Renal pelvis (tissue), 4 donors: ENCODE data around the gene PSMG3. TPM values are rescaled to one million over a fixed set of nuclear protein-coding genes. Genes with fewer than 3 reads are reported as not detected.
A peak's percentile ranks its signal among the peaks of the same experiment; 100 is the strongest.

ENCODE experiments used
- DNase-seq: peaks from one replicate; pipeline ENCODE4 v3.0.0-alpha.2; 2013
- polyA plus RNA-seq, 3 donors: library from polyadenylated mRNA; unstranded; fragments of 120-200 nt; gene quantifications; one replicate each; pipeline ENCODE4 v1.2.1, GENCODE V29; 2013; ENCODE audit not compliant: insufficient read length in 3 of 3

The PSMG3 gene
- polyA plus RNA-seq, 3 donors: 32.8 to 40.3 (median 34.1) TPM

DNA sequence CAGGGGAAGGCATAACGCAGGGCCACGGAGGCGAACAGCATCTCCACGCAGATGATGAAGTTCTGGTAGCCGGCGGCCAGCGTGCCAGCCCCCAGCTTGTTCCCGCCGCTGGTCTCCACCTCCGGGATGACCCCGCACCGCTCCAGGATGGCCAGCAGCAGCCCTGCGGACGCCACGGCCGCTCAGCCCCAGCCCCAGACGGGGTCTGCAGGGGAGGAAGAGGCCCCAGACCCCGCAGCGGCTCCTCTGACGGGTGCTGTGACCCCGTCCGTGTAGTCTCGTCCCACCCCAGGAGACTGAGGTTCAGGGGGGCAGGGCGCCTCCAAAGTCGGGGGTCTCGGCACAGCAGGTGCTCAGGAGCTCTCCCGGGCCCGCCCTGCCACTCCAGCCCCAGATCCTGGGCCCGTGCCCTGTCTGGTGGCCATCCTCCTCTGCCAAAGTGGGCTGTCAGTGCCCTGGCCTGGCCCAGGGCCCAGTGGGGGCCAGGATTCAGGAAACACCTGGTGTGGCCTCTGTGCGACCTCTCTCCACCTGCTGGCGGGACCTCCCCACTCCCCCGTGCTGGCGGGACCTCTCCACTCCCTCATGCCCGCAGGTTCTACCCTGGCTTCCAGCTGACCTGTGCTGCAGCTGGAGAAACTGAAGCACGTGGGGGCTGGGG, 21.9 kb downstream of the PSMG3 start:
- no peak for DNase-seq

DNA sequence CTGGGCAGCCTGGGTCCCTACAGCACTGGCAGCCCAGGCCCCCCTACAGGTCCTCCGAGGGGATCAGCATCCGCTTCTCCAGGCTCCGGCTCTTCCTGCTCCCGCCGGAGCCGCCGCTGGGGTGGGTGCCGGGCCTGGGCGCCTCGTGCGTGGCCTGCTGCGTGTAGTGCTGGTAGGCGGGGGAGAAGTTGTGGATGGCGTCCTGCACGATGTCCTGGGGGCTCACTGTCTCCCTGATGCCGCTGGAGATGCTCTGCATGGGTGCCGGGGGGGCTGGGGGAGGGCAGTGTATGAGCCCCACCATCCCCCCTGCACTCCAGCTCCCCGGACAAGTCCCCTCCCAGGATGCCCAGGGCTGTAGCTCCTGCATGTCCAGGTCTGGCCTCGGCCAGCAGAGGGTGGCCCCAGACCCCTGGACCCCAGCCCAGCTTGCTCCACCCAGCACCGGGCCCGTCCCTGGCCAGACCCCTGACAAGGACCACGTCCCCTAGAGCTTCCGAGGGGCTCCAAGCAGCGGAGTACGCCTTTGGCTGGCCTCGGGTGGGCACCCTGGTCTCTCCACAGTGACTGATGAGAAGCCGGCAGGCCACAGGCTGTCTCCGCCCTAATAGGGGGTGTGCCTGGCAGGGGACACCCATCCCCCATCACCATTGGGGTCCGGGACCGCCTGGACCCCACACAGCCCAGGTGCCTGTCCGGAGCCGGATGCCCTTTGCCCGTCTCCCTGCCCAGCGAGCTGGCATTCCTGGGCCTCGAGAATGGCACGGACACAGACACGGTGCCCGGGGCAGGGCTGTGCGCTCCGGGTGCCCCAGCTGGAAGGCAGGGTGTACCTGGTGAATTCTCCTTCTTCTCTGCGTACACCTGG, 22.7 kb downstream of the PSMG3 start:
- DNase-seq: no peak

DNA sequence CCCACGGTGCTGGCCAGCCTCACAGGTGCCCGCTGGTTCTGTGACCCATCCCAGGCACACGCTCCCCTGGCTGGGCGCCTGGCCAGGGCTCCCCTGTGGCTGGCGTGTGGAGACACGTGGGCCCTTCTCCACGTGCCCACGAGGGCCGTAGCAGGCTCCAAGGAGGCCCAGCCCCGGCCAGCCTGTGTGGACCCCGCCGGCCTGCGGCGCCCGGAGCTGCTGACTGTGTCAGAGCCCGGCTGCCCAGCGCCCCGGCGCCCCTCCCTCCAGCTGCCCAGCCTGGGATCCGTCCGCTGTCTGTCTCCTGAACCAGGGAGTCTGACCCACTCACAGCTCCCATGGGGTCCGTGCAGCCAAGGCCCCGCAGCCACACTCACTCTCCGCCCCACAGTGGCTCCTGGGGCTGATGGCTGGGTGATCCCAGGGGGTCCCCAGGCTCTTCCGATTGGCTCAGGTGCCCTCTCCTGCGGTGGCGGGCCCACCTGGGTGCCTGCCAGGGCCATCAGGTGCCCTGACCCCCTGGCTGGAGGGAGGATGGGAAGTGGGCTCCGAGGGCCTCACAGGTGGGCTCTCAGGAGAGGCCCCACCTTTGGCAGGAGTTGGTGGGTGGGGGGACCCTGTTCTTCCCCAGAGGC, 23.4 kb downstream of the PSMG3 start:
- DNase-seq: no peak

DNA sequence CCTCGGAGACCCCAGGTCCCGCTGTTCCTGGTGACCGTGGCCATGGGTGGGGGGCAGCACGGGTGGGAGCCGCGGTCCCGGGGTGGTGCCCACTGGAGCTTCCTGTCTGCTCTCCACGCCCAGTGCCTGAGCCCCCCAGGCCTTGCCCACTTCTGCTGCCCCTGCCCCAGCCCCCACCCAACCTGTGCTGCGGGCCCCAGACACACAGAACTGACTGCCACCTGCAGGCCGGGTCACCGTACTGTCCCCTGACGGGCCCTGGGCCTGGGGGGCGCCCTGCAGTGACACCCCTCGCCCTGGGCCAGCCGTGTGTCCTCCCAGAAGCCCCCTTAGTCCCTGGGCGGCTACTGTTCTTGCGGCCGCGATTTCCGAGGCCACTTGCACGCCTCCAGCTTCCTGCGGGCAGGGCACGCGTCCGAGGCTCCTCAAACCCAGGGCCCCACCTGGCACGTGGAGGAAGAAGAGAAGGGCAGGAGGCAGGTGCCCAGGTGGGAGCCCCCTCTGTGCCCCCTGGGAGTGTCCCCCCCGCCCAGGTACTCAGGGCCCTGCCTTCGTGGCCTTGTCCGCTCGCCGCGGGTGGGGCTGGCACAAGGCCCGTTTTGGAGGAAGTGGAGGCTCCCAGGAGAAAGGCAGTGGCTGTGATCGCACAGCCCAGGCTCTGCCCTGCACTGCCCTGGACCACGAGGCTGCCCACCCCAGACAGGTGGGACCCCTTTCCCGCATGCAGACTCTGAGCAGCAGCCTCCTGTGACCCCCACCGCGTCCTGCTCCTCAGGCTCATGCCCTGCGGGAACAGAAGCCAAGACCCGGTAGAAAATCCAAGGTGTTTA, 24.2 kb downstream of the PSMG3 start:
- DNase-seq: no peak

DNA sequence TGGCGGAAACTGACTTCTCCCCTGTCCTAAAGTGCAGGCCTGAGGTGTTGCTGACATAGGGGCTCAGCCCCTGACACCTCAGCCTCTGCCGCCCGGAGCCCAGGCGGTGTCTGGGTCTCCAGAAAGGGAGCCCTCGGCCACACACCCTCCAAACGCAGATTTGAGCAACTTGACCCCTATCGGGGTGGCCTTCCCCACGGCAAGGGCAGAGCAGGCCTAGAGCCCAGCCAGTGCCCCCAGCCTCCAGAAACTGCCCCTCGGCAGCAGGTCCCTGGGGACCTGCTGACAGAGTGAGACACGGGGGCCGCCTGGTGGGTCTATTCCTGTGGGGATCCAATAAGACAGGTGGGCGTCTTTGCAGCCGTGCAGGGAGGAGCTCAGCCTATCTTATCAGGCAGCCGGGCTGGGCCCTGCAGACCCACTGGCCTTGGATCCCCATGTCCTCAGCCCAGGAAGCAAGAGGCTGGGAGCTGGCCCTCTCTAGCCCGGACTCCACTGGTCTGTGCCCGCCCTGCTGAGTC, 24.9 kb downstream of the PSMG3 start:
- no peak for DNase-seq

DNA sequence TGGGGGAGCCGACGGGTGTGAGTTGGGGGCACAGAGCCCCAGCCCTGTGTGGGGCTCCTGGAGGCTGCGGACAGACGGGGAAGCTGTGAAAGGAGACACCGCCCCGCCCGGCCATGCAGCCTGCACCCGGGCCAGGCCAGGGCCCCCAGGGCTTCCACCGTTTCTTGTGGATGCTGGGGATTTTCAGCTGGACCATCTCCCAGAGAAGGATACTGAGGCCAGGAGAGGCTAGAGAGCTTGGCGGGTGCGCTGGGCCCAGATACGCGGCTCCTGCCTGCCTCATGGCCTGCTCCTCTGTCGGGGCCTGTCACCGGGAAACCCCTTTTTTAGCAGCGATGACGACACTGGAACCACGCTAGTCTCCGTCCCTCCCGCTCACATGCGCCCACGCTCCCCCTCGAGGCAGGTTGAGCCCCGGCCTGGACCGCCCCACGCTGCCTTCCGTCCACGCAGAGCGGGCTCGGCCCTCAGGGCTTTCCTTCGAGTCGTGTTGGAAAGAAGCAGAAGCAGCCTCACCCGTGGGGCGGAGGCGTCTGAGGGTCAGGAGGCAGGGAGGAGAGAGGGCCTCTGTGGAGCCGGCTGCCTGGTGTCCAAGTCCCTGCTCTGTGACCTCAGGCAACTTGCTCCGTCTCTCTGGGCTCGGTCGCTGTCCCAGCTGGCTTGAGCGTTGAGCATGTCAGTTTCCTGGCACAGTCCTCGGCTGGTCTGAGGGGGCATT, 25.5 kb downstream of the PSMG3 start:
- DNase-seq: no peak

DNA sequence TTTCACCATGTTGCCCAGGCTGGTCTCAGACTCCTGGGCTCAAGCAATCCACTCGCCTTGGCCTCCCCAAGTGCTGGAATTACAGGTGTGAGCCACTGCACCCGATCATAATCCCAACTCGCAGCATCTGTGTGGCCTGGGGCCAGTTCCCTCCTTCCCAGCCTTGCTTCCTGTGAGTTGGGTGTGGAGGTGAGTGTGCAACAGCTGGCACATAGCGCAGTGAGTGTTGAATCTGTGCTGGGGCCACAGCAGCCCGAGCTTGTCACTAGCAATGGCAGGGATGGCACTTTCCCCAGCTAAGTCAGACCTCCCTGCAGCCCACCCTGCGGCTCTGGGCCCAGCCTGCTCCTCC, 26.0 kb downstream of the PSMG3 start:
- no peak for DNase-seq

DNA sequence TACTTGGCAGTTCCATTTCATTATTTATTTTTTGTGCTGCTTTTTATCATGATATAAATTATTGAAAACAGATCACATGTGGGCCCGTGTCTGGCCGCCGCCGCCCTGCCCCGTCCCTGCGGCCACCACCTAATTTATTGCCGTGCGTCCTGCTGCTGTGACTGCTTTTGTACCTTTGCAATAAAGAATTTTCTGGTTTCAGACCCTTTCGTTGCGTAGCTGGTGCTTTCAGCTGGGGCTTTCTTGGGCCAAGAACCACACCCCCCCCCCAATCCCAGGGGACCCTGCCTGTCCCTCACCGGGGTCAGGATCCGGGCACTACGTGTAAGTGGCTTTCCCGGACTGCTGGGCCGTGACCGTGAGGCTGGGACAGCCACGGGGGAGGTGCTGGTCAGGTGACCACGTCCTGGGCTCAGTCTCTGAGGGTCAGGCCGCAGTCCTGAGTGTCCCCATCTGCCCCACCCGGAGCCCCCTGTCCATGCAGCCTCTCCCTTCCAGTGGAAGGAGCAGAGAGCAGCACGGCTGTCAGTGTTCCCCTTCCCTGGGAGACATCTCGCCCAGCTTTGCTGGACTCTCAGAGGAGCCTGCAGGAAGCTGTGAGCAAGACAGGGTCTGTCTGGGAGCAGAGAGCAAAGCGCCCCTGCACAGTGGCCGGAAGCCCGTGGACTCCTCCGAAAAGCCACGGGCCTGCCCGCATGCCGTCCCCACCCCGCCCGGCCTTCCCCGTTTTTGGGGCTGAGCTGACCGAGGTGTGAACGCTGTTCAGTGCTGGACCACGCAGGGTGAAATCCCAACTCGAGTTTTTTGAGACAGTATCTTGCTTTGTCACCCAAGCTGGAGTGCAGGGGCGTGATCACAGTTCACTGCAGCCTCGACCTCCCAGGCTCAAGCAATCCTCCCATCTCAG, 26.7 kb downstream of the PSMG3 start:
- DNase-seq: no peak

DNA sequence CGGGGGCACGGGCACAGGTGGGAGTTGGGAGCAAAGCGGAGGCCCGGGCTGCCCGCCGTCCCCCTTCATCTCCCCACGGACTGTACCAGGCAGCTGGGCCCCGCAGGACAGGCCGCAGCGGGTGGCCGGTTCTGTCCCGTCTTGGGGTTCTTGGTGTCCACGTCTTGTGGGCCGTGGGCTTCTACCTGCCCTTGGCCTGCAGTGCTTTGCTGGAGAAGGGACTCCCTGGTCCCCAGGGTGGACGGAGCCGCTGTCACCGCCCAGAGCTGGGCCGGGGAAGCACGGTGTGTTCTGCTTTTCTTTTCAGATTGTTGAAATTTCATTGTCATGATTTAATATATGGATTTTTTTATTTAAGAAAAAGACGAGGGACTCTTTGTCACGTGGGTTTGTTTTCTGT, 27.5 kb downstream of the PSMG3 start:
- DNase-seq: no peak

DNA sequence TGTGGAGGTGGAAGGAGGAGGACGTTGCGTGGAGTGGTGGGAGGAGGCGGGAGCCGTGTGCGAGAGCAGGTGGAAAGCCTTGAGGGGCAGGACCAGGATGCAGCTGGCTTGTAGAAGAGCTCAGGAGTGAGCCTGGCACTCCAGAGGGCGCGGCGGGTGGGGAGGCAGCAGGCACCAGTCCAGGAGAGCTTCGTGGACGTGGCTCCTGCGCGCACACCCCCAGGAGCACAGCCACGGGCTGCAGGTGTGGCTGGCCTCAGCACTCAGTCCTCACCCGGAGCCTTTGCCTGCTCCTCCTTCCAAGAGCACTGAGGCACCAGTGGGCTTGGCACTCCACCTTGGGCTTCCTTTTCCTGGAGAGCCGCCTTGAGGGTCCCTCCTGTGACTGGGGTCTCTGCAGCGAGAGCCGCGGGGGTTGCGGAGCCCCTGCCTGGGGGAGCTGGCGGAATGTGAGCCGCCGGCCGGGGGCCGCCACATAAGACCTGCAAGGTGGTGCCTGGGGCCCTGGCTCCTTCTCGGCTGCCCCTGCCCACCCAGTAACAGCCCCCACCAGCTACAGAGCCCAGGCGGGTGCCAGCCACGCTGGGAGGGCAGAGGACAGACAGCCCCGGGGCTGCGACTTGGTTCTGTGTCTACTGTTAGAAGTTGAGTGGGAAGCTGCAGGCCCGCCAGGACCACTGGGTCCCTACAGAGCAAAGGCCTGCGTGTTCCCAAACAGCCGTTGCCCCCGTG, 28.2 kb downstream of the PSMG3 start:
- no peak for DNase-seq

DNA sequence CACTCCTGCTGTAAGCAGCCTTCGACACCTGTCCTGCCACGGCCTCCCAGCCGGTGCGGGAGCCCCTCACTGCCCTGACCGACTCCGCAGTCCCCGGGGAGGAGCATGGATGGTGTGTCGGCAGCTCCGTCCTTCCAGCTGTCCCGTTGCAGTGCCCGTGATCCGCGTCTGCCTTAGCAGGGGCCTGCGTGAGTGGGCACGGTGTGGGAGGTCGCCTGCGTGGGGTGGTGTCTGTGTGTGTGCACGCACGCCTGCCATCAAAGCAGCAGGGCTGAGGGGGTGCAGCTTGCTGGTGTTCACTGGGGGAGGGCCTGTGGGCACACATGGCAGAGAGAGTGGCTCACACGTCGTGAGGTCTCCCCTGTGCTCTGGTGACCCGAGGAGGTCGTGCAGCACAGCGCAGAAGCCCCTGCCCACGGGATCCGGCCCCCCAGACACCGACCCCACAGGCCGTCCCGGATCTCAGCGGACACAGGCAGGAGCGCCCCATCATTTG, 29.0 kb downstream of the PSMG3 start:
- no peak for DNase-seq

DNA sequence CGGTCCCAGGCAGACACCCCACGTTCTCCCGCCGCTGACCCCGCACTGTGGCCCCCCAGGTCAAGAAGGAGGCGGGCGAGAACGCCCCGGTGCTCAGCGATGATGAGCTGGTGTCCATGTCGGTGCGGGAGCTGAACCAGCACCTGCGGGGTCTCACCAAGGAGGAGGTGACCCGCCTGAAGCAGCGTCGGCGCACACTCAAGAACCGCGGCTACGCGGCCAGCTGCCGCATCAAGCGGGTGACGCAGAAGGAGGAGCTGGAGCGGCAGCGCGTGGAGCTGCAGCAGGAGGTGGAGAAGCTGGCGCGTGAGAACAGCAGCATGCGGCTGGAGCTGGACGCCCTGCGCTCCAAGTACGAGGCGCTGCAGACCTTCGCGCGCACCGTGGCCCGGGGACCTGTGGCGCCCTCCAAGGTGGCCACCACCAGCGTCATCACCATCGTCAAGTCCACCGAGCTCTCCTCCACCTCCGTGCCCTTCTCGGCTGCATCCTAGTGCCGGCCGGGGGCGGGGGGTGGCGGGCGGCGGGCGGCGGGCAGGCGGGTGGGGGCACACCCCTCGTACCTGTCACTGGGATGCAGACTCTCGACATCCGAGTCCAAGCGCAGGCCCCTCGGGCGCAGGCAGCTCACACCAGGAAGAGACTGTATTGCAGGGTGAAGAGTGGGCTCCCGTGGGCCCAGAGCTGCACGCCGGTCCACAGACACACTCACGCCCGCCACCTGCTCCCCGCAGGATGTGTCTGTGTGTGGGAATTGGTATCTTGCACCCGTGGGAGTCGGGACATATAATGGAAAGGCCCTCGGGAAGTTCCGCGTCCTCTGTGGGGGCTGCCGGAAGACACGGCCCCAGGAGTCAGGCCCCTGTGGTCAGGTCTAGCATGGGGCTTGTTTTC, 29.7 kb downstream of the PSMG3 start:
- no peak for DNase-seq

DNA sequence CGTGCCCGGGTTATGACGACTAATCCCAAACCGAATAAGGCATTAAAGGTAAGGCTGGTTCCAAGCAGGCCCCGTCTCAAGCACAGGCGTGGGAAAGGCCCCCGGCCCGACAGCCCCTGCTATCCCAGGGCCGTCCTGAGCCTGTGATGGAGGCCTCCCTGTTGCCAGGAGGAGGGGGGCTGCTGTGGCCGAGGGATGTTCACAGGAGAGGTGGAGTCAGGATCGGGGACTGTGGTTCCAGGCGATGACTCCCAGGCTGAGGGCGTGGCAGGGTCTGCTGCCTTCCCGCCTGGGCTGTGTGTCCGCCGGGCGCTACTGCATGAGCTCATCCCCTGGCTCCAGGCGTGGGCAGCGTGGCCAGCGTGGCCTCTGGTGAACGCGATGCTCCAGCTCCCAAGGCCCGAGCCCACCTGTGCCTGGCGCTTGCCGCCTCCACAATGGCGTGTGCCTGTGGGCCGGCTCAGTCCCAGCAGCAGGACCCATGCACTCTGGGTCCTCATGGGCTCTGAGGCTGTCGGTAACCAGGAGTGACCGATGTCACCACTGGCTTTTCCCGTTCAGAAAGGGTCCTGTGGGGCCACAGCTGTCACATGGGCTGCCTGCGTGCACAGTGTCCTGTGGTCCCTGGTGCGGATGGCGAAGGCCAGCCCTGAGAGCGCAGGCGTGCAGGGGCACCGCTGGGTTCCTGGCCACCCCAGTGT, 30.5 kb downstream of the PSMG3 start:
- DNase-seq: no peak

DNA sequence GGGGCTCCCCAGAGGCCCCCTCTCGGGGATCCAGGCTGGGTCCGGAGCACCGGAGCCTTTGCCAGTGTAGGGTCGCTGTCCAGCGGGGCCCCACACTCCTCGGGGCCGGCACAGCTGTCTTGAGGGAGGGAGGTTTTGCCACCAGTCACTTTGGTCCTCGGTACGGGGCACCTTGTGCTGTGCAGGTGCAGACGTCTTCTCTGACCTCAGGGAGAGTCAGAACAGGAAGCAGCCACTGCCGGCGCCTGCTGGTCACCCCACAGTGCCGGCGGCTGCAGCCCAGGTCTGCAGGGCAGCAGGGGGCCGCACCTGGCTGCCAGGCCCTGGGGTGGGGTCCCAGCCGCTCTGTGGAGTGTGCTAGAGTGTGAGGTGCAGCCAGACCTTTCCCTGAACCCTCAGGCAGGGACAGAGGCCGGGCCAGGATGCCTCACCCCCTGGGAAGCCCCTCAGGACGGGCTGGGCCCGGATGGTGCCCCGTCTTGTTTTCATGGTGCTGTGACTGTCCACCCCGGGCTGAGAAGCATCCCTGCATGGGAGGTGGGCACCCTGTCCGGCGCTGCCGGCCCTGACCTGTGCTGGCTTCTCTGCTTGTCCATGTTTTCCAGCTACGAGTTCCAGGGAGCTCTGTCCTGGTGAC, 31.2 kb downstream of the PSMG3 start:
- no peak for DNase-seq

DNA sequence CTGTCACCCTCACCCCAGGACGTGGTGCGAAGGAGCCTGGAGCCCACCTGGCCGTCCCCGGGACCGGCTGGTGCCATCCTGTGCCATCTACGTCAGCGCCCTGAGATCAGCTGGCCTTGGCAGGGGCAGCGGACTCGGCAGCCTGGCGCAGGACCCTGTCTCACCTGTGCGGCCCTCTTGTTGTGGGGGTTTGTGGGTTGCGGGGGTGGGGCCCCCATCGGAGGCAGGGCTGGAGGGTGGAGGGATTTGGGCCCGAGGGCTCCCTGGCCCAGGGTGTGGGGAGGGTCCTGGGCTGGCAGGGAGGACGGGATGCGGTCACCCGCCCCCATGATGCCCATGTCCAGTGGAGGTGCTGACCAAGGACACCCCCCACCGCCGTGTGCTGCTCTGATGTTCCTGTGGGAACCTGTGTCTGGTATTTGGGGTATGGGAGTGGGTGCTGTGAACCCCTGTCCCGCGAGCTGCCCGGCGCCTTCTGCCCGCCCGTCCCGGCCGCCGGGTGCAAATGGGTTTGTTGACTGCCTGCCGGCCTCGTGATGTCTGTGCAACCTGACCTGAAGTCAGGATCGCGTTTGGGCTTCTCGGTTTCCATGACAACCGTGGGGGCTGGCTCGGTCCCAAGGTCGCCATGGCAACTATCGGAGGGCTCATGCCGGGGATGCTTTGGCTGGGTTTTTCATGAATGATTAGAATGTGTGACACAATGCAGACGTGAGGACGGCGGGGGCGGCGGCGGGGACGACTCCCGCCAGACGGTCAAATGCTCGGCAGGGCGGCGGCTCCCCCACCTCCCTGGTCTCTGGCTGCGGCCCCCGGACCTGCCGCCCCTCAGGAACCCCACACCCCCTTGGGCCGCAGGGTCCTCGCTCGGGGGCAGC, 32.1 kb downstream of the PSMG3 start:
- peak; percentile 95 for DNase-seq
